OCI-LY1 (cell line): ENCODE measurements around the gene DPYSL3.

Source experiments
- H2AFZ ChIP-seq: fragments of 200-600 bp; sonication (generic), shearing (Covaris generic); 2 replicates; pipeline ENCODE4 v1.6.0; 2014; ENCODE audit warnings: antibody characterized with exemption, mild to moderate bottlenecking, low read length
- H3F3A ChIP-seq: fragments of 200-600 bp; sonication (generic), shearing (Covaris generic); 2 replicates; pipeline ENCODE4 v1.6.0; 2014; ENCODE audit warnings: mild to moderate bottlenecking, antibody characterized with exemption, low read length, moderate library complexity; ENCODE audit not compliant: insufficient read depth
- H3K27ac ChIP-seq: fragments of 200-600 bp; sonication (generic); 2 replicates; pipeline ENCODE4 v1.5.1; 2014; ENCODE audit warnings: low read length, mixed run types, mild to moderate bottlenecking, low read depth; ENCODE audit not compliant: poor library complexity, severe bottlenecking
- H3K27me3 ChIP-seq: fragments of 200-600 bp; sonication (generic); 2 replicates; pipeline ENCODE4 v1.6.0; 2014; ENCODE audit warnings: antibody characterized with exemption, mild to moderate bottlenecking, low read length, moderate library complexity; ENCODE audit not compliant: insufficient read depth
- H3K36me3 ChIP-seq: fragments of 200-600 bp; sonication (generic); 2 replicates; pipeline ENCODE4 v1.6.1; 2014; ENCODE audit warnings: mild to moderate bottlenecking, antibody characterized with exemption, low read length, moderate library complexity, mixed read lengths; ENCODE audit not compliant: insufficient read depth
- H3K4me1 ChIP-seq: fragments of 200-600 bp; sonication (generic); 2 replicates; pipeline ENCODE4 v1.5.1; 2014; ENCODE audit warnings: mild to moderate bottlenecking, low read length, moderate library complexity; ENCODE audit not compliant: insufficient read depth, severe bottlenecking
- H3K4me2 ChIP-seq: fragments of 200-600 bp; sonication (generic), shearing (Covaris generic); 2 replicates; pipeline ENCODE4 v1.6.1; 2014; ENCODE audit warnings: low read length
- H3K4me3 ChIP-seq: fragments of 200-600 bp; sonication (generic); 2 replicates; pipeline ENCODE4 v1.5.1; 2014; ENCODE audit warnings: low read length, low read depth, mild to moderate bottlenecking, mixed read lengths; ENCODE audit not compliant: poor library complexity, severe bottlenecking
- H3K79me2 ChIP-seq: fragments of 200-600 bp; shearing (Covaris generic); 2 replicates; pipeline ENCODE4 v1.6.1; 2016; ENCODE audit warnings: mixed run types, low read length, mixed read lengths; ENCODE audit not compliant: insufficient read depth
- H3K9ac ChIP-seq: fragments of 200-600 bp; sonication (generic), shearing (Covaris generic); 2 replicates; pipeline ENCODE4 v1.6.1; 2014; ENCODE audit warnings: mild to moderate bottlenecking, low read length, mixed read lengths
- H3K9me2 ChIP-seq: fragments of 200-600 bp; sonication (generic), shearing (Covaris generic); 2 replicates; pipeline ENCODE4 v1.6.1; 2014; ENCODE audit warnings: low read depth, mild to moderate bottlenecking, low read length, mixed read lengths
- H3K9me3 ChIP-seq: fragments of 200-600 bp; shearing (Covaris generic); 2 replicates; pipeline ENCODE4 v1.6.1; 2014; ENCODE audit warnings: low read length, mixed read lengths
- H4K20me1 ChIP-seq: fragments of 200-600 bp; sonication (generic), shearing (Covaris generic); 2 replicates; pipeline ENCODE4 v1.6.0; 2016; ENCODE audit warnings: mild to moderate bottlenecking, low read length; ENCODE audit not compliant: insufficient read depth
- EZH2 ChIP-seq: fragments of 200-600 bp; sonication (generic), shearing (Covaris generic); IDR thresholded peaks from 2 replicates; pipeline ENCODE4 v1.8.0; 2017; ENCODE audit warnings: borderline replicate concordance, mixed run types, mild to moderate bottlenecking, antibody characterized with exemption, low read length, moderate library complexity, mixed read lengths
- TF ChIP-seq, protein P1 (sequence below): fragments of 200-600 bp; sonication (generic), shearing (Covaris generic); IDR thresholded peaks from 2 replicates; pipeline ENCODE4 v1.5.1; 2017; ENCODE audit warnings: mild to moderate bottlenecking, antibody characterized with exemption, low read length, moderate library complexity, mixed read lengths

The DPYSL3 gene

DNA sequence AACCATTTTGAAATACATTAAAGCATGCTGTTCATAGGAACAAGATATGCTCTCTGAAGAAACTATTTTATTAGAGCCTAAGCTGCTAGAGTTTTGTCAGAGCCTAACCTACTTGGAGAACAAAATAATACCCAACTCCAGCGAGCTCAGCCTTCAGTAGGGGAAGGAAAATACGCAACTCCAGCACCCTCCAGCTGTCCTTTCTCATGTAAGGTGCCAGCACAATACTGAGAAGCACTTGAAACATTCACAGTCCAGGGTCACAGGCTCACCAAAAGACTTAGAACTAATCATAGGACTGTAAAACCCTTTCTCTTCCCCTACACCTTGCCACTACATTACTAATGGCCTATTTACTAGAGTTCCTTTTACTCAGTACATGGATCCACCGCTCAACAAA is 18.9 kb downstream of the DPYSL3 start:
- no peak overlapping the region for H3K27ac ChIP-seq
- H3K9me3 ChIP-seq = no peaks in the 10 kb centered on the region
- no peaks in the 10 kb centered on the region for H3K27me3 ChIP-seq
- no peaks in the 10 kb centered on the region for H3K9me2 ChIP-seq
- H3K4me3 ChIP-seq = no peak overlapping the region
- no peaks in the 10 kb centered on the region for H4K20me1 ChIP-seq
- no peaks in the 10 kb centered on the region for H3F3A ChIP-seq
- H3K79me2 ChIP-seq = no peaks in the 10 kb centered on the region
- H3K4me2 ChIP-seq = no peak overlapping the region
- no peak overlapping the region for H3K9ac ChIP-seq
- no peaks in the 10 kb centered on the region for H3K4me1 ChIP-seq
- TF ChIP-seq EZH2 = no peak
- TF ChIP-seq, protein P1, sequence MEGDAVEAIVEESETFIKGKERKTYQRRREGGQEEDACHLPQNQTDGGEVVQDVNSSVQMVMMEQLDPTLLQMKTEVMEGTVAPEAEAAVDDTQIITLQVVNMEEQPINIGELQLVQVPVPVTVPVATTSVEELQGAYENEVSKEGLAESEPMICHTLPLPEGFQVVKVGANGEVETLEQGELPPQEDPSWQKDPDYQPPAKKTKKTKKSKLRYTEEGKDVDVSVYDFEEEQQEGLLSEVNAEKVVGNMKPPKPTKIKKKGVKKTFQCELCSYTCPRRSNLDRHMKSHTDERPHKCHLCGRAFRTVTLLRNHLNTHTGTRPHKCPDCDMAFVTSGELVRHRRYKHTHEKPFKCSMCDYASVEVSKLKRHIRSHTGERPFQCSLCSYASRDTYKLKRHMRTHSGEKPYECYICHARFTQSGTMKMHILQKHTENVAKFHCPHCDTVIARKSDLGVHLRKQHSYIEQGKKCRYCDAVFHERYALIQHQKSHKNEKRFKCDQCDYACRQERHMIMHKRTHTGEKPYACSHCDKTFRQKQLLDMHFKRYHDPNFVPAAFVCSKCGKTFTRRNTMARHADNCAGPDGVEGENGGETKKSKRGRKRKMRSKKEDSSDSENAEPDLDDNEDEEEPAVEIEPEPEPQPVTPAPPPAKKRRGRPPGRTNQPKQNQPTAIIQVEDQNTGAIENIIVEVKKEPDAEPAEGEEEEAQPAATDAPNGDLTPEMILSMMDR = no peak
- H2AFZ ChIP-seq = no peak overlapping the region
- H3K36me3 ChIP-seq = no peaks in the 10 kb centered on the region

DNA sequence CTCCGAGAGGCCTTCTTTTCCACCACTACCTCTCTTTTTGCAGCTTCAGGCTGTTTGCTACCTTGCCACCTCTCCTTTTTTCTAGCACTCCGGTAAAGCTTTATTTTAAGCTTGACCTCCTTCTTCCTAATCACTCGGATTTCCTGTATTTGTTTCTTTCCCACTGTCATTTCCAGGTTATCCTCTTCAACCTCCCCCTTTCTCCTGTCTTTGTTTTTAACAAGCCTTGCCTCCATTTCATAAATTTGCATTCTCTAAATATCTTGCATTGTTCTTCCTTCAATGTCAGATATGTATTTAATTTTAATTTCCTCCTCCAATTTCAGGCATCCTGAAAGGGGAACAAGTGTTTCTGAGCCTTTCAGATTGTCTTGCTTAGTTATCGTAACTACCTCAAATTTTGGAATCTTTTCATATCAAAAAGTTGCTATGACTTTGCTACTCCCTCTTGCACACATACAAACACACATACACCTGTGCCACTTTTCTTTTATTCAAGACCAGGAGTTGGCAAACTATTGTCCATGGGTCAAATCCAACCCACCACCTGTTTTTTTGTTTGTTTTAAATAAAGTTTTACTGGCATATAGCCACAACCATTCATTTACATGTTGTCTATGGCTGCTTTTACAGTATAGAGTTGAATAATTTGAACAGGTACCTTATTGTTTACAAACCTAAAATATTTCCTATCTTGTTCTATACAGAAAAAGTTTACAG is 22.7 kb downstream of the DPYSL3 start:
- Histone ChIP-seq H3K36me3 (no peaks in the 10 kb centered on the region), H2AFZ (no peak overlapping the region), H4K20me1 (no peaks in the 10 kb centered on the region), H3K9me3 (no peaks in the 10 kb centered on the region), H3K27ac (no peak overlapping the region), H3K27me3 (no peaks in the 10 kb centered on the region), H3K9me2 (no peaks in the 10 kb centered on the region), H3K9ac (no peak overlapping the region), H3F3A (no peaks in the 10 kb centered on the region), H3K4me1 (no peaks in the 10 kb centered on the region), H3K4me3 (no peak overlapping the region), H3K4me2 (no peak overlapping the region), H3K79me2 (no peaks in the 10 kb centered on the region)
- no peak for TF ChIP-seq EZH2
- TF ChIP-seq, protein P1 = no peak

DNA sequence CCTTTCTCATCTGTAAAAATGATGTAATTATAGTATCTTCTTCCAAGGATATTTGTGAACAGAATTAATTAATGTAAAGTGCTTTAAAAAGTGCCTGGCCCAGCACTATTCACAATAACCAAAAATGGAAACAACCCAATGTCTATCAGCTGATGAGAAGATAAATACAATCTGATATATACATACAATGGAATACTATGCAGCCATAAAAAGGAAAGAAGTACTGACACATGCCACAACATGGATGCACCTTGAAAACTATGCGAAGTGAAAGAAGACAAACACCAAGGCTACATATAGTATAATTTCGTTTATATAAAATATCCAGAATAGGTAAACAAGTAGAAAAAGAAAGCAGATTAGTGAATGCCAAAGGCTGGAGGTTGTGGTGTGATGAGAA is 24.1 kb downstream of the DPYSL3 start:
- Histone ChIP-seq H3K9me3 (no peaks in the 10 kb centered on the region), H3K27ac (no peak overlapping the region), H3K4me1 (no peaks in the 10 kb centered on the region), H3K79me2 (no peaks in the 10 kb centered on the region), H3K36me3 (no peaks in the 10 kb centered on the region), H3K27me3 (no peaks in the 10 kb centered on the region), H2AFZ (no peak overlapping the region), H3K9me2 (no peaks in the 10 kb centered on the region), H3K4me3 (no peak overlapping the region), H3F3A (no peaks in the 10 kb centered on the region), H3K9ac (no peak overlapping the region), H4K20me1 (no peaks in the 10 kb centered on the region), H3K4me2 (no peak overlapping the region)
- TF ChIP-seq, protein P1 = no peak
- no peak for TF ChIP-seq EZH2
